ENCODE results near the gene NUAK1.

- TF ChIP-seq CTCF (IDR thresholded peaks at IDR 0.05; ENCODE audit: low read depth, low read length, poor library complexity, severe bottlenecking): no peak
- no peak for TF ChIP-seq EZH2phosphoT487 (IDR thresholded peaks at IDR 0.05; ENCODE audit: borderline replicate concordance, low read length)
Measured at GRCh38 chr12:106110626-106111300, 28.0 kb downstream of the NUAK1 start.

Measured in DOHH2 (cell line).